Esophagus muscularis mucosa (tissue), 4 donors: Measurements from ENCODE around the gene INO80B. TPM values are rescaled to one million over a fixed set of nuclear protein-coding genes. Genes with fewer than 3 reads are reported as not detected.

Experiments used
- DNase-seq: peaks from one replicate; pipeline ENCODE4 v3.0.0-alpha.2; 2017; ENCODE audit errors: extremely low spot score
- H3K27ac ChIP-seq, 4 donors: fragments of 200-600 bp; sonication (generic); replicated peaks in 1 of 4; 1 replicate in 3 of 4; 2 replicates in 1 of 4; pipeline ENCODE4 v1.5.1; 2016 to 2019; ENCODE audit warnings: mild to moderate bottlenecking in 1 of 4
- H3K27me3 ChIP-seq, 4 donors: fragments of 200-600 bp; sonication (generic); one replicate each; pipeline versions ENCODE4 v1.5.1 to v1.6.0; 2016 to 2019
- H3K36me3 ChIP-seq, 4 donors: fragments of 200-600 bp; sonication (generic); one replicate each; pipeline ENCODE4 v1.5.1; 2016 to 2019
- H3K4me1 ChIP-seq, 4 donors: fragments of 200-600 bp; sonication (generic); one replicate each; pipeline ENCODE4 v1.5.1; 2016 to 2019
- H3K4me3 ChIP-seq, 4 donors: fragments of 200-600 bp; sonication (generic); 1 replicate in 2 of 4; 2 replicates in 2 of 4; pipeline ENCODE4 v1.5.1; 2016 to 2019; ENCODE audit warnings: mild to moderate bottlenecking in 4 of 4, moderate library complexity in 1 of 4
- H3K9me3 ChIP-seq, 4 donors: fragments of 200-600 bp; sonication (generic); 1 replicate in 3 of 4; 2 replicates in 1 of 4; pipeline ENCODE4 v1.5.1; 2016 to 2019
- EP300 ChIP-seq: sonication (generic); formaldehyde crosslinking; IDR thresholded peaks from one replicate; pipeline ENCODE4 v1.6.1; 2017; ENCODE audit warnings: antibody characterized with exemption
- POLR2A ChIP-seq: fragments of 450-650 bp; IDR thresholded peaks from one replicate; pipeline ENCODE4 v1.6.1; 2017; ENCODE audit warnings: antibody characterized with exemption, moderate library complexity, mild to moderate bottlenecking, low read depth
- POLR2AphosphoS5 ChIP-seq, 2 donors: sonication (generic); formaldehyde crosslinking; IDR thresholded peaks; one replicate each; pipeline ENCODE4 v1.6.1; 2017; ENCODE audit warnings: antibody characterized with exemption in 2 of 2
- WGBS: methylation state at CpG from one replicate; pipeline ENCODE4 v1.1.5; 2018; 5-methylcytosine and 5-hydroxymethylcytosine counted together
- intact Hi-C: fragments of 100-400 bp; cut with DNase I; formaldehyde crosslinking; loops from one replicate; pipeline ENCODE4 v1.15.1; 2023
- total RNA-seq, 4 donors: library from RNA; depleted of rRNA; stranded (reverse); fragments of >200 nt; gene quantifications; one replicate each; pipeline versions ENCODE4 v1.1.0 to v1.2.1, GENCODE V29; 2016
- TF ChIP-seq, protein P1 (sequence below), 3 experiments: fragments of 200-600 bp in 2 of 3; fragments of 450-650 bp in 1 of 3; sonication (generic) in 2 of 3; IDR thresholded peaks; one replicate each; pipeline ENCODE4 v1.5.1; 2017 to 2019; ENCODE audit warnings: antibody characterized with exemption in 3 of 3, mild to moderate bottlenecking in 2 of 3, moderate library complexity in 1 of 3

Gene INO80B
- total RNA-seq, 4 donors from 2014 or later, result 8.7 to 16.6 (median 10.6) TPM

DNA sequence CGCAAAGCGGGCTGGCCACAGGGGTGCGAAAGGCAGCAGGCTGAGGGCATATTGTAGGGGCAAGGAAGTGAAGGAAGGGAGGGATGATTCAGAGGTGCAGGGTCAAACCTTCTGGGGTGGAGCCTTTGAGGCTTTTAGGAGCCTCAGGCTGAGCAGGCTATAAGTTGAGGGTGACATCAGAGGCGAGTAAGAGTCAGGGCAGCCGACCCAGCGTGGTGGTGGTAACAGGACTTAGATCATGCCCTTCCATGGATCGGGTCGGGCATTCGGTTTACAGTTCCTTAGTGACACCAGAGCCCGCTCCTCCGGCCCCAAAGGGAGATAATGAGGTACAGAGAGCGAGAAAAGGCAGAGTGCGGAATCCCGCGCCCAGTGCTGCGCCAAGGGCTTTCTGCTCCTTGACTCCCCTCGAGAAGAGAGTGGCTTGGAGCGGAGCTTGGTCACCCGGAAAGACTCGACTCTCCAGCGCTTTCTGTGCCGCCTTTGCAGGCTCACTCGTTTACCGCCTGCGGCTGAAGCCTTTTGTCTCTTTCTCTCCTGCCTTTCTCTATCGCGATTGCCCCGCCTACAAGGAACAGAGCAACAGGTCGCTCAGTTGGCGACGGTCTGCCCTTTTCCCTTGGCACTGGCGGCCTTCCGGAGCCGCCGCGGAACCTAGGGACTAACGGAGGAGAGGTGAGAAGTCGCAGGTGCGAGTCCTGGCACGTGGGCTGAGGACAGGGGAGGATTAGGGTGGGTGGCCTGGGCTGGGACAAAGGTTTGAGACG is 43.8 kb downstream of the INO80B start:
- intact Hi-C loops, result no loop called here
- peaks cover 0 to 10% (median 9%) of the 10 kb centered on the region in 4 donors for H3K36me3 ChIP-seq

GRCh38 chr2:74499267-74499939 is 44.5 kb downstream of the INO80B start, which contains the start of gene LBX2:
Gene LBX2 (minus strand): TSS chr2:74499603. CDS start chr2:74499537, 66 bp downstream.
- Histone ChIP-seq H3K27me3 (peaks cover 0 to 73% (median 51%) of the 10 kb centered on the region in 4 donors), H3K36me3 (peaks cover 0 to 4% (median 2%) of the 10 kb centered on the region in 4 donors), H3K4me1 (peaks cover 35 to 53% (median 49%) of the 10 kb centered on the region in 4 donors), H3K27ac (no peak within 1 kb of the TSS), H3K9me3 (no peaks in the 10 kb centered on the region), H3K4me3 (peak within 1 kb of the TSS; percentile 17 to 40 (median 38))
- intact Hi-C loops, result no loop called here
- no peak for DNase-seq
- TF ChIP-seq POLR2A, result no peak
- TF ChIP-seq EP300, result no peak
- no peak for TF ChIP-seq POLR2AphosphoS5 (IDR thresholded peaks at IDR 0.05)
- TF ChIP-seq, protein P1, sequence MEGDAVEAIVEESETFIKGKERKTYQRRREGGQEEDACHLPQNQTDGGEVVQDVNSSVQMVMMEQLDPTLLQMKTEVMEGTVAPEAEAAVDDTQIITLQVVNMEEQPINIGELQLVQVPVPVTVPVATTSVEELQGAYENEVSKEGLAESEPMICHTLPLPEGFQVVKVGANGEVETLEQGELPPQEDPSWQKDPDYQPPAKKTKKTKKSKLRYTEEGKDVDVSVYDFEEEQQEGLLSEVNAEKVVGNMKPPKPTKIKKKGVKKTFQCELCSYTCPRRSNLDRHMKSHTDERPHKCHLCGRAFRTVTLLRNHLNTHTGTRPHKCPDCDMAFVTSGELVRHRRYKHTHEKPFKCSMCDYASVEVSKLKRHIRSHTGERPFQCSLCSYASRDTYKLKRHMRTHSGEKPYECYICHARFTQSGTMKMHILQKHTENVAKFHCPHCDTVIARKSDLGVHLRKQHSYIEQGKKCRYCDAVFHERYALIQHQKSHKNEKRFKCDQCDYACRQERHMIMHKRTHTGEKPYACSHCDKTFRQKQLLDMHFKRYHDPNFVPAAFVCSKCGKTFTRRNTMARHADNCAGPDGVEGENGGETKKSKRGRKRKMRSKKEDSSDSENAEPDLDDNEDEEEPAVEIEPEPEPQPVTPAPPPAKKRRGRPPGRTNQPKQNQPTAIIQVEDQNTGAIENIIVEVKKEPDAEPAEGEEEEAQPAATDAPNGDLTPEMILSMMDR (IDR thresholded peaks at IDR 0.05), result no peak
- 2% methylated on average over 44 of the region's 65 CpGs for WGBS

More for the DNA sequence above, 43.8 kb downstream of the INO80B start:
- no peak for DNase-seq
- Histone ChIP-seq H3K9me3 (no peaks in the 10 kb centered on the region), H3K27ac (no peak overlapping the region), H3K27me3 (peaks cover 0 to 70% (median 51%) of the 10 kb centered on the region in 4 donors), H3K4me1 (peaks cover 30 to 46% (median 43%) of the 10 kb centered on the region in 4 donors), H3K4me3 (peak overlapping the region; percentile 31 to 40 (median 38))
- TF ChIP-seq POLR2A (no peak), POLR2AphosphoS5 (IDR thresholded peaks at IDR 0.05) (no peak), EP300 (no peak)
- TF ChIP-seq, protein P1 (IDR thresholded peaks at IDR 0.05), result no peak
- WGBS, result 3% methylated on average over 29 of the region's 41 CpGs

DNA sequence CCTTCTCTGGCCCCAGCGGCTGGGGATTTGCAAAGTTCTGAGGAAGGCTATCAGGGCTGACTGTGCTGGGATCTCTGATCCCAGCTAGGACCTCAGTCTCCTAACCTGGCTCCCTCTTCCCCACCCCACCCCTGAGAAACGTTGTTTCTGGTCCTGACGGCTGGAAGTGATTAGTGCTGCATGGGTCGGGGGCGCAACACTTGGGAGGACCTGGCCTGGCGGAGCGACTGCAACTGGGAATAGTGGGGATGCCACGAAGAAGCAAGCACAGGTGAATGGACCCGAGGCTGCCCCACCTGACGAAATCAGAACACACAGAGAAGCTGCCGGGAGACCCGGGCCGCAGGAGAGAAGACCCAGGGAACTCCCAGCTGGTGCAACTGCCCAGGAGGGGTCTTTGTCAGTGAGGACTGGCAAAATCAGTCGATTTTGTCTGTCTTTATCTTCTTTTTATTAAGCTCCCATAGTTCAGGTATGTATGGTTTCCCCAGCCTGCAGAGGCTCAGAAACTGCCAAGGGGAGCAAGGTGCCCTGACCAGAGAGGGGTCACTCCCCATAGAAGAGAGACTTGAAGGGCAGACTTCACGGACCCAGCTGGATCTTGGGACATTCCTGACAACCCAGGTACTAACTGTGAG is 45.2 kb downstream of the INO80B start:
- peaks cover 0 to 80% (median 51%) of the 10 kb centered on the region in 4 donors for H3K27me3 ChIP-seq
- no peak for DNase-seq
- H3K4me3 ChIP-seq, result no peak overlapping the region
- TF ChIP-seq POLR2AphosphoS5 (IDR thresholded peaks at IDR 0.05), result no peak
- TF ChIP-seq, protein P1 (IDR thresholded peaks at IDR 0.05), result no peak
- no peaks in the 10 kb centered on the region for H3K9me3 ChIP-seq
- no peak overlapping the region for H3K27ac ChIP-seq
- 50% methylated on average over 14 of the region's 15 CpGs for WGBS
- H3K4me1 ChIP-seq, result peaks cover 42 to 60% (median 53%) of the 10 kb centered on the region in 4 donors
- intact Hi-C loops, result no loop called here
- peaks cover 0 to 8% (median 6%) of the 10 kb centered on the region in 4 donors for H3K36me3 ChIP-seq

- peaks cover 0 to 13% (median 11%) of the 10 kb centered on the region in 4 donors for H3K36me3 ChIP-seq
- H3K4me1 ChIP-seq, result peaks cover 46 to 63% (median 58%) of the 10 kb centered on the region in 4 donors
- no peak overlapping the region for H3K4me3 ChIP-seq
- TF ChIP-seq EP300 (no peak), POLR2A (no peak), POLR2AphosphoS5 (IDR thresholded peaks at IDR 0.05) (no peak)
- TF ChIP-seq, protein P1 (IDR thresholded peaks at IDR 0.05), result no peak
- H3K27me3 ChIP-seq, result peaks cover 0 to 85% (median 51%) of the 10 kb centered on the region in 4 donors
- H3K27ac ChIP-seq, result no peak overlapping the region
- DNase-seq, result no peak
- intact Hi-C loops, result no loop called here
- no peaks in the 10 kb centered on the region for H3K9me3 ChIP-seq
These were observed 45.7 kb downstream of the INO80B start for GRCh38 chr2:74500578-74500946.
